ENCODE results near the gene FIBCD1.

The FIBCD1 gene
- 0 reads per million in 2 donors for total RNA-seq

- DNase-seq: no peak
Observed at GRCh38 chr9:130938652-130939404, at the start of gene FIBCD1. Gene FIBCD1, minus strand, starts transcription at chr9:130939247. Its CDS starts 640 bp downstream, at chr9:130938607.

- no peak for DNase-seq
Observed at GRCh38 chr9:130988400-130988747, 49.3 kb upstream of the FIBCD1 start.

DNA sequence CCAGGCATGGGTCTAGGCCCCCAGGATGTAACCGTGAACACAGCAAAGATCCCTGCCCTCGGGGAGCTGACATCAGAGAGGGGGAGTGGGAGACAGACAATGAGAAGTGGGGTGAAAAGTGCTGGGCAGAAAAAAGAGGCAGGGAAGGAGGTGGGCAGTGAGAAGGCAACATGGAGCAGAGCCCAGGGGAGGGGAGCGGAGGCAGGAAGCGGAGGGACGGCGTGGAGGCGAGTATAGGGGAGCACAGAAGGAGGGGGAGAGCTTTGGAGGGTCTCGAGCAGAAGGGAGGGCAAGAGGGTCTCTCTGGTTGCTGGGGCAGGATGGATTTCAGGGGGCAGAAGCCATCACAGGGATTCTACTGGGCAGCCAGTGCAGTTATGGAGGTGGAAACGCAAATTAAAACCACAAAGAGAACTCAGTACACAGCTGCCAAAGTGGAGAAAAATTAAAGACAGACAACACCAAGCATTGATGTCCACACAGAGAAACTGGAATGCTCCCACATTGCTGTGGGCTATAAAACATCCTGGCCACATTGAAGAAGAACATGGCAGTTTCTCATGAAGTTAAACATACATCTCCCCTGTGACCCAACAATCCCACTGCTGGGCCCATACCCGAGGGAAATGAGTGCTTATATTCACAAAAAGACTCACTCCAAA is 48.8 kb upstream of the FIBCD1 start:
- DNase-seq: no peak

GRCh38 chr9:130987054-130987453 is 48.0 kb upstream of the FIBCD1 start:
- DNase-seq: no peak

- no peak for DNase-seq
Observed at GRCh38 chr9:130986356-130986965, 47.4 kb upstream of the FIBCD1 start.

GRCh38 chr9:130985606-130986162 is 46.6 kb upstream of the FIBCD1 start:
- DNase-seq: no peak

DNA sequence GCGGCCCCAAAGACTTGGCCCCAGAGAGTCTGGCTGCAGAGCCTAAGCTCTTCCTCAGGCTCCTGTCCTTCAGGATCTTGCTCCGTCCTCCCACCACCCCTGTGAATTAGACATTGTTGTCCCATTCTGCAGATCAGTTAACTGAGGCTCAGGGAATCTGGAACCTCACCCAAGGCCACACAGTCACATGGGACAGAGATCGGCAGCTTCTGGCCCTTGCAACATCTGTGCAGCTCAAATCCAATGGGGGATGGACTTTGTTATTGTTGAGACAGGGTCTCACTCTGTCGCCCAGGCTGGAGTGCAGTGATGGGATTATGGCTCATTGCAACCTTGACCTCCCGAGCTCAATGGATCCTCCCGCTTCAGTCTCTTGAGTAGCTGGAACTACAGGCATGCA is 46.0 kb upstream of the FIBCD1 start:
- no peak for DNase-seq

GRCh38 chr9:130984521-130984920 is 45.5 kb upstream of the FIBCD1 start:
- DNase-seq: no peak

- DNase-seq: no peak
Observed at GRCh38 chr9:130983970-130984369, 44.9 kb upstream of the FIBCD1 start.

GRCh38 chr9:130983359-130983670 is 44.3 kb upstream of the FIBCD1 start:
- DNase-seq: no peak

- no peak for DNase-seq
Observed at GRCh38 chr9:130982636-130983358, 43.8 kb upstream of the FIBCD1 start.

DNA sequence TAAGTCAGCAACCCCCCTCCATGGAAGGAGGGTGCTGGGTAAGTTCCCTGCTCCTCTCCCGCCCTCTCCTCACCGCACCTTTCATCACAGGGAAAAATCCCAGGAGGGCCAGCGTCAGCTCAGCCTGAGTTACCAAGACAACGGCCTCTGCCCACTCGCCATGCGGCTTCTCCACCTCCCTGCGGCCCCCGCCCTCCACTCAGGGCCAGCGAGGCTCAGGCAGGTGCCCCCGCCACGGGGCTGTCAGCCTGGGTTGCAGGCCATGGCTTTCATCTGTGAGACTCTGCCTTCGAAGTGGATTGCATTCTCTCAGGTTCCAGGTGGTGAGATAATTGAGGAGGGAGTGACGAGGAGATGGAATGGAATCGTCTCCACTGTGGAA is 42.7 kb upstream of the FIBCD1 start:
- DNase-seq: no peak

- no peak for DNase-seq
Observed at GRCh38 chr9:130981002-130981755, 42.1 kb upstream of the FIBCD1 start.

DNA sequence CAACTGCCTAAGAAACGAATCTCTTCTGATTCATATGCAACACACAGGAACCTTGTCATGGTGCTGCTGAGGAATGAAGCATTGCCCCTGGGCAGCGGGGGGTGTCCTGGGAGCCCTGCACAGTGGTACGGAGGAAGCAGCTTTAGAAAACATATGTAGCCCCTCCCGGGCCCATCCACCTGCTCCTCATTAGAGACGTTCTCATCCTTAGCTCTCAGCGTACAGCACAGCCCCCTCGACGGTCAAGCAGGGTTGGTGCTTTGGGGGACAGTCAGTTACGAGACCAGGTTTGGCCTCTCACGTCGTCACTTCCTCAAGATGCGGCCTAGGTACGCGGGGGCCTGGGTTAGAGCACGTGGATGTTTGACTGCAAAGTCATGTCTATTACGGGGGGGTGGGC is 41.5 kb upstream of the FIBCD1 start:
- DNase-seq: no peak

DNA sequence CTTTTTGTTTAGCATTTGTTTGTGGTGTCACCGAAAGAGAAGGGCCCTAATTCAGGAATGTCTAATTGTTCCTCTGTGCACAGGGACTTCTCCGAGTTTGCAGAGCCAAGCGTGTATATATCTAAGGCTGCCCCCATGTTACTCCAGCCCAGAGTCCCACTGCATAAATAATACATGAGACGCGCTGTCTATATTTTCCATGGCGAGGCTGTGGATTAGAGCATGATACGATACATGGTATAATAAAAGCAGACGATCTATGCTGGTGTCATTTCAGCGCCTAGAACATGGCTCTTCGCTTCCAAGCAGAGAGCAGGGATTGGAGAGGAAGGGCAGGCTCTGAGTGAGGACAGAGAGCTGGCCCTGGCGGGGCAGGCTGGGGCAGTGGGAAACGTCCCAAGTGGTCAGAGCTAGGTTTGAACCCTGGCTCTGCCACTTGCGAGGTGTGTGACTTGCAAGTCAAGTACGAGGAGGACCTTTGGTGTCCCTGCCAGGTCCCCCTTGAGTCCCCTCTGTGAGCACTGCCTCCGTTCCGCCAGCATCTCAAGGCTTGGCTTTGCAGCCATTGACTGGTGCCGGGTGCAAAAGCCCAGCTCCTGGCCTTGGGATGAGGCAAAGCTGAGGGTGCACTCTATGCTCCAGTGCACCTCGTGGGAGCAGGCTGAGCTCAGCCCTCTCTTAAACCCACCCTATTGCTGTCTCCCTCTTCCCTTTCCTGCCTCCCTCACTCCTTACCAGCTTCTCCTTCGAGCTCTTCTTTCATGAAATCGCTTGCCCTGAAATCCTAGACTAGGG is 40.7 kb upstream of the FIBCD1 start:
- DNase-seq: no peak

- no peak for DNase-seq
Observed at GRCh38 chr9:130977811-130978221, 38.8 kb upstream of the FIBCD1 start.

- DNase-seq: no peak
Observed at GRCh38 chr9:130975932-130976841, 37.1 kb upstream of the FIBCD1 start.

DNA sequence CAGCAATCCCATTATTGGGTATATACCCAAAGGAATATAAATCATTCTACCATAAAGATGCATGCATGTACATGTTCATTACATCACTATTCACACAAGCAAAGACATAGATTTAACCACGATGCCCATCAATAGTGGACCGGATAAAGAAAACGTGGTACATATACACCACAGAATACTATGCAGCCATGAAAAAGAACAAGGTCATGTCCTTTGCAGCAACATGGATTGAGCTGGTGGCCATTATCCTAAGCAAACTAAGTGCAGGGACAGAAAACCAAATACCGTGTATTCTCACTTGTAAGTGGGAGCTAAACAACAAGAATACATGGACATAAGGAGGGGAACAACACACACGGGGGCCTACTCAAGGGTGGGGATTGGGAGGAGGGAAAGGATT is 36.1 kb upstream of the FIBCD1 start:
- DNase-seq: no peak

GRCh38 chr9:130974697-130975096 is 35.6 kb upstream of the FIBCD1 start:
- DNase-seq: no peak

DNA sequence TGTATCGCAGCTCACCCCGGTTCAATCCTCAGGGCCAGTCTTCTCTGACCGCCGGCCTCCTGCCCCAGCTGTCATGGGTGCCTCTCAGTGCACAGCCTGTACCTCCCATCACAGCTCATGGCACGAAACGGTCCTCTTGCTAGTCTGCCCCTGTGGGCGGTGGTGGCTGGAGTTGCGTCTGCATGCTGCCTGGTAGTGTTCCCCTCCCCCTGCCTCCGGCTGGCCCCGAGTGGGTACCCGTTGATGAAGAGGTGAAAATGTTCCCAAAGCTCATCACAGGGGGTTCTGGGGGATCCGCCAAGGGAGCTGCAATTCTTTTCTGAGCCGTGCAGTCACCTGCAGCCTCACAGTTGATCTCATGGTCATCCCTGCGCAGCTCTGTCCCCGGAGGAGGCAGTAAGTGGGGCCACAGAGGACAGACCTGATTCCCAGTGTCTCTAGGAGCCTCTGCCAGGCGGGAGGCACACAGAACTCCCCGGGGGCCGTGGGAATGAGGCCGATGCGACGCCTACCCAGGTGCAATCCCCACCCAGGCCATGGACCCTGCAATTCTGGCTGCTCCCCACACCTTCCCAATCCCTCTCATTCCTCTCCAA is 34.7 kb upstream of the FIBCD1 start:
- DNase-seq: no peak

Measured in T-helper 9 cell (primary cell).